ENCODE results near the gene SNCAIP.

GRCh38 chr5:122485226-122485625, 173.2 kb downstream of the SNCAIP start:
- TF ChIP-seq, protein P1, sequence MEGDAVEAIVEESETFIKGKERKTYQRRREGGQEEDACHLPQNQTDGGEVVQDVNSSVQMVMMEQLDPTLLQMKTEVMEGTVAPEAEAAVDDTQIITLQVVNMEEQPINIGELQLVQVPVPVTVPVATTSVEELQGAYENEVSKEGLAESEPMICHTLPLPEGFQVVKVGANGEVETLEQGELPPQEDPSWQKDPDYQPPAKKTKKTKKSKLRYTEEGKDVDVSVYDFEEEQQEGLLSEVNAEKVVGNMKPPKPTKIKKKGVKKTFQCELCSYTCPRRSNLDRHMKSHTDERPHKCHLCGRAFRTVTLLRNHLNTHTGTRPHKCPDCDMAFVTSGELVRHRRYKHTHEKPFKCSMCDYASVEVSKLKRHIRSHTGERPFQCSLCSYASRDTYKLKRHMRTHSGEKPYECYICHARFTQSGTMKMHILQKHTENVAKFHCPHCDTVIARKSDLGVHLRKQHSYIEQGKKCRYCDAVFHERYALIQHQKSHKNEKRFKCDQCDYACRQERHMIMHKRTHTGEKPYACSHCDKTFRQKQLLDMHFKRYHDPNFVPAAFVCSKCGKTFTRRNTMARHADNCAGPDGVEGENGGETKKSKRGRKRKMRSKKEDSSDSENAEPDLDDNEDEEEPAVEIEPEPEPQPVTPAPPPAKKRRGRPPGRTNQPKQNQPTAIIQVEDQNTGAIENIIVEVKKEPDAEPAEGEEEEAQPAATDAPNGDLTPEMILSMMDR (IDR thresholded peaks at IDR 0.05): no peak
- TF ChIP-seq POLR2A (IDR thresholded peaks at IDR 0.05): no peak

Data from lower leg skin (tissue), 3 donors.